HG03520 (cell line): ENCODE measurements around the gene PCBD1.

Experiments used
- ATAC-seq: cut with Tn5 transposase; IDR thresholded peaks from one replicate; pipeline ENCODE4 v1.9.1; 2021; ENCODE audit warnings: mild to moderate bottlenecking, moderate library complexity; ENCODE audit not compliant: unreplicated experiment

Gene PCBD1

GRCh38 chr10:70918851-70919530, 30.6 kb upstream of the PCBD1 start:
- no peak for ATAC-seq

GRCh38 chr10:70917635-70918034, 29.3 kb upstream of the PCBD1 start:
- ATAC-seq, result no peak

DNA sequence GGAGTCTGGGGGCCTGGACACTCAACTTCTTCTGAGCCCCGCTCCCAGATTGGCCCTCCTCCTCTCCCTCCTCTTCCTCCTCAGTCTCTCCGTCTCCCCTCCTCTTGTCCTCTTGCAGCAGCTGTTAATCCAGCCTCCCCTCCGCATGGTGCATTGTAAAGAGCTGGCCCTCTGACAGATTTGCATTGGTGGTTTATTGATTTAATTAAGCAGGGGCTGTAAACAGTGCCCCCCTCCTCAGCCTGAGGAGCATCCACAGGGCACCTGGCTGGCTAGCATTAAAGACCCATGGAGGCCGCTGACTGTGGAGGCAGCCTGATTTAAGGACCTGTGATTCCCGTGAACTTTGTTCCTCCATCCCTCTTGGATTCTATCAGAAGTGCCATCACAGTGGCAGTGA, 28.9 kb upstream of the PCBD1 start:
- no peak for ATAC-seq

GRCh38 chr10:70916241-70916640, 27.9 kb upstream of the PCBD1 start:
- no peak for ATAC-seq

- ATAC-seq, result no peak
Observed at GRCh38 chr10:70915806-70916205, 27.4 kb upstream of the PCBD1 start.

- no peak for ATAC-seq
Observed at GRCh38 chr10:70915206-70915605, 26.8 kb upstream of the PCBD1 start.

GRCh38 chr10:70914316-70914864, 26.0 kb upstream of the PCBD1 start:
- no peak for ATAC-seq

DNA sequence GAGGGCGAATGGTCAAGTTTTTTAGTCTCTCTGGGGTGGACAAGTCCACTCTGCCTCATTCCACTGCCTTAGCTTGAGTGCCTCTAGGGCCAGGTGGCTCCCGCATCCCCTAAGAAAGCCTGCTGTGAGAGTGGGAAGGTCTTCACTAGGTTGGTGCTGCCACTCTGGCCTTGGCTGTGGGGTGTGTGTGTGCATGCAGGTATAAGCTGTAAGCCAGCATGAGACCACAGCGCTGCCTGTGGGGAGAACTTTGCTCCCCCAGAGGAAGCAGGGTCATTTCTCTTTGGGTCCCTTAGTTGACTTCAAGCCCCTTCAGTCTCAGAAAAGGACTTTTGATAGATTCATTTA, 25.5 kb upstream of the PCBD1 start:
- no peak for ATAC-seq

DNA sequence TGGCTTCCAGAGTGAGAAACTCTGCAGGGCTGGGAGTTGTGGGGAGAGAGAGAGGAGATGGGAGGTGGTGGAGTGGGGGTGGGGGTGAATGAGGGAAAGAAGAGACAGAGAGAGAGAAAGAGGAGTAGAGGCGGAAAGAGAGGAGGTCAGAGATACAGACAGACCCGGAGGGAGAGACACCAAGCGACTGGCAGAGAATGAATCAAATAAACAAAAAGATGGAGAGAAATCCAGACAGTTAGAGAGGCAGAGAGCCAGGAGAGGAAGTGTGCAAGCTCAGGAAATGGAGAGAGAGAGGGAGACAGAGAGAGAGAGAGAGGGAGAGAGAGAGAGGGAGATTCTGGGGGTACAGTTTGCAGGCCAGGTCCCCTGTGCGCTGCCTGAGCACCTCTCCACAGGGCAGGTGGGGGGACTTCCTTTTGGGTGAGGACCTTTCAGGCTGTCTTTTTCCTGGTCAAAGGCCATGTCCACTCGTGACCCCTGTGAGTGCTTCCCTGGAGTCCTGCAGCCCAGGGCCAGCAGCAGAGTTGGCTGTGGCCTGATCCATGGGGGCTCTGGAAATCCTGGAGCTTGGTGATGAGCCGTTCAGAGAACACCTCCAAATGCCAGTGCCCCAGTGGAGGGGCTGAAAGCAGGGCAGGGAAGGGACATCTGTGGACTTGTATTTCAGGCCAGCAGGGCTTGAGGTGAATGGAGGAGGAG, 25.0 kb upstream of the PCBD1 start:
- ATAC-seq, result no peak

DNA sequence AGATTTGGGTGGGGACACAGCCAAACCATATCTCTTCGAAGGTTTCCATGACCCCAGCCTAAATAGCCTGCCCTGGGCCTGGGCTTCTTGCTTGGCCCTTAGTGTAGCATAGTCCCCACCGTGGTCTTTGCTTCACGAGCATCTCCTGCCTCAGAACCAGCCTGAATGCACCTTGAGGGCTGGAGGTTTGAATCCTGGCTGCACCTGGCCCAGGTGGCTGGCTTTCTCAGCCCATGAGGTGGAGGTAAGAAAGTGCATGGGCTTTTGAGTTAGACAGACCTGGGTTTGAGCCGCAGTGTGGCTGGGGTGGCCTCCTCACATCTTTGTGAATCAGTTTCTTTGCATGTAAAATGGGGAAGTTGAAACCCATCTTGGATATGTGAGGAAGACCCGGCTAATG, 24.2 kb upstream of the PCBD1 start:
- ATAC-seq, result no peak

- ATAC-seq, result no peak
Observed at GRCh38 chr10:70911386-70911785, 23.0 kb upstream of the PCBD1 start.

DNA sequence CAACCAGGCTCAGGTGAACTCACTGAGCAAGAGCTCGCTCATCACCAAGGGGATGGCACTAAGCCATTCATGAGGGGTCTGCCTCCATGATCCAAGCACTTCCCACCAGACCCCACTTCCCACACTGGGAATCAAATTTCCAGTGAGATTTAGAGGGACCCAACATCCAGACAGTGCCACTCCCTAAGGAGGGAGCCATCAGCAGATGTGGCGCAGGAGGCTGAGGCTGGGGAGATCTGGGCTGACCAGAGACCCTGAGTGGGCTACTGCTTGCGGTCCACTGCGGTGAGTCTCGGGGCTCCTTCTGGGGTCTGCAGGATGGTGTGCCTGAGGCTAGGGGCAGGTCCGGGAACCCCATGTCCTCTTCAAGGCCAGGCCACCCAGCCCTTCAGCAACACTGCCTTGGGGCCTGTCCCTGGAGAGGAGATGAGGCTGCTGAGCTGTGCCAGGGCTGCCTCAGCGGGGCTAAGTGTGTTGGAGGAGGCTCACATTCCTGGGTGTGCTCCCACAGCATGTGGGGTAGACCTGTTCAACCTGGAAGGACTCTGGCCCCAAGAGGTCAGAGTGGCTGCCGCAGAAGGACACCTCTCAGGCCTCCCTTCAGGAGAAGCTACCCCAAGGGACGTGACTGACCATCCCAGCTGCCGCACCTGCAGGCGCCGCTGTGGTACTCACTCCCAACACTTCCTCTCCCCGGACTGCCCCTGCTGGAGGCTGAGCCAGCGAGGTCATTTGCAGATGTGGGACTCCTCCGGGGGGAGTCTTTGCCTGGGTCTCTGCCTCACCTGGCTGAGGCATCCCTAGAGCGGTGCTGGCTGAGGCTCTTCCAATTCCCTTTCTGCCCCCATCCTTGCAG, 22.3 kb upstream of the PCBD1 start:
- no peak for ATAC-seq

DNA sequence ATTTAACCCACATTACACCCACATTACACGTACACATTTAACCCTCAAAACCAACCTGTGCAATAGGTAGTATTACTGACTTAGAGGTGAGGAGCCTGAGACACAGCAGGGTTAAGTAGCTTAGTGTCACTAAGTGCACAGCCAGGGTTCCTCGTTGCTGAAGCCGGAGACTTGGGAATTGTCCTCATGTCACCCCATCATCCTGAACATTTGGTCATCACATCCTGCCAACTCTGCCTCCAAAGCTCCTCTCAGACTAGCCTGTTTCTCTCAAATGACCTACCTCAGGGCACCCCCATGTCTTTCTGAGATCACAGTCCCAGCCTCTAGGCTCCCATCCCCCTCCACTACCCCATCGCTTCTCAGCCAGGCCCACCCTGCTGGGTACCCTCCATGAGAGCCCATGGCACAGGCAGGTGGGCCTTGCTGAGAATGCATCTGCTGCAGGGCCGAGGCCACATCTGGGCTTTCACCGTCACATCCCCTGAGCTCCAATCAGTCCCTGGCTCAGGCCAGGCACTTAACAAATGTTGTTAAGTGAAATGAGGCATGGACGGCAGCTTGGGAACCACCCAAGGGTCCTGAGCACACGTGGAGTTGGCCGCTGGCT, 21.1 kb upstream of the PCBD1 start:
- ATAC-seq, result no peak

DNA sequence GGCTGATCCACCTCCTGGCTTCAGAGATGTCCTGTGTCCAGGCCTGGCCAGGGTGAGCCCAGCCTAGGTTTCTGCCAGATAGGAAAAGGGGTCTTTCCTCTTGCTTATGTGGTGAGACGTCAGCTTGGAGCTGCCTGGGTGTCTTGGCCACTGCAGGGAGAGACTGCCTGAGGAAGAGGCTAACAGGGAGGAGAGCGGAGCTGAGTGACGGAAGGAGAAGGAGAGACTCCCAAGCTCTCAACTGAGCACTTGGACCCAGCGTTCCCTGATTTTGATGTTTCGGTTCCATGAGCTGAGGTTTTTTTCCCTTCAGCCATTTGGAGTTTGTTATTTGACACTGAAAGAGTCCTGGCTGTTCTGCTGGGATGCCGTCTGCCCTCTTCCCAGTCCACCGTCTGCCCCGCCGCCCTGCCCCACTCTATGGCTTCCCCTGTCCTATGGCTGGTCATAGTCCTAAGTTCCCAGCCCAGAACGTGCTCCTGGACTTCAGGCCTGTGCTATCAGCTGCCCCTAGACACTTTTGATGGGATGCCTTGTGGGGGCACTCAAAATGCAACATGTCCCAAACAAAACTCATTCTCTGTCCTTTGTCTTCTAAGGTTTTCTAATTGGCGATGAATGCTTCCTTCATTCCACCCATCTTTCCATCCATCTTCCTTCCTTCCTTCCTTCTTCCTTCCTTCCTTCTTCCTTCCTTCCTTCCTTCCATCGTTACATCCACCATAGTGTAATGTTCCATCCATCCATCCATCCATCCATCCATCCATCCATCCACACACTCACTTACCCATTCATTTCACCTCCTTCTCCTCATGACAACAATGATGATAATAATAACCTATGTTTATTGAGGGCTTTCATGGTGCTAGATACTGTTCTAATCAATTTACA, 20.3 kb upstream of the PCBD1 start:
- ATAC-seq, result no peak

- ATAC-seq, result no peak
Observed at GRCh38 chr10:70907637-70908405, 19.5 kb upstream of the PCBD1 start.

- ATAC-seq, result no peak
Observed at GRCh38 chr10:70906953-70907636, 18.7 kb upstream of the PCBD1 start.

DNA sequence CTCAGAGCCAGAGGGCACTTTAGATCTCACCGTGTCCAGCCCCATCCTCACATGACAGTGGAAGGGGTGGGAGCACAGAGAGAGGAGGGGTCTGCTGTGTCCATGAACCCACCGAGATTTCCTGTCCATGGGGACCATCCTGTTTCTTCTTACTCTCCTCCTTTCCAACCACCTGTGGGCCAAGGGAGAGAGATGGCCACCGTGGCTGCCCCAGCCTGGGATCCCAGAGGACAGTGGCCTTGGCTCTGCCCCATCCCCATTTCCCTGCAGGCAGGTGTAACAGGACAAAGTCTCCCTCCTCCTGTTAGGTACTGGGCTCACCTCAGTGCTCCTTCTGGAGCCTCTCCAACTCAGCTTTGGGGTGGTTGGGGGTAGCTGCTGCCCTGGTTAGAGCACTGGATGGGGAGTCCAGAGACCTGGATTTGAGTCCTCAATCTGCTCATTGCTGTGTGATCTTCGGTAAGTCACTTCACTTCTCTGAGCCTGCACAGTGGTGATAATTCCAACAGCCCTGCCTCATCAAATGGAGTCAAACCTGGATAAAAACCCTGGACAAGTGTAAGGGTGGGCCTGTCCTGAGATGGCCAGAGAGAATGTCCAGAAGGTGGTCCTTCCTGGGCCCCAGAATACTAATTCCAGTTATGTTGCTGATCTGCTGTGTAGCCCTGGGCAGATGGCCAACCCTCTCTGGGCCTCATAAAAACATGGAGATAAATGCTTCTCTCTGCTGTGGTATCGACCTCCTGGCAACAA, 17.8 kb upstream of the PCBD1 start:
- ATAC-seq, result no peak
